PC-3 (cell line): ENCODE results near the gene CFD. TPM values are rescaled to one million over a fixed set of nuclear protein-coding genes. Genes with fewer than 3 reads are reported as not detected.
A peak's percentile ranks its signal among the peaks of the same experiment; 100 is the strongest.

Experiments used
- ATAC-seq: fragments of 200-7000 bp; cut with Tn5 transposase; 2 replicates; pipeline ENCODE4 v1.9.1; 2020; ENCODE audit warnings: mild to moderate bottlenecking, moderate library complexity
- BruUV-seq: library from RNA; stranded (reverse); fragments of 400-500 nt; replicated peaks from 2 replicates; lab custom pipeline; 2021; lab: Mats Ljungman, UMichigan
- CTCF ChIA-PET: fragments of 300-600 bp; sonication (Branson Sonifier 250); formaldehyde crosslinking; loops from one replicate; lab custom pipeline; 2022; ENCODE audit warnings: antibody characterized with exemption; lab: Charles Lee
- POLR2A ChIA-PET: fragments of 300-600 bp; sonication (Branson Sonifier 250); formaldehyde crosslinking; loops from one replicate; lab custom pipeline; 2022; ENCODE audit warnings: antibody characterized with exemption; ENCODE audit not compliant: unreplicated experiment; lab: Charles Lee
- DNase-seq: peaks from one replicate; pipeline ENCODE4 v3.0.0-alpha.2; 2015
- H2AFZ ChIP-seq: fragments of 300-600 bp; sonication (generic); 2 replicates; pipeline ENCODE4 v1.6.0; 2016; ENCODE audit warnings: antibody characterized with exemption, low read length
- H3F3A ChIP-seq: fragments of 300-600 bp; sonication (generic); one replicate; pipeline ENCODE4 v1.6.0; 2017; ENCODE audit warnings: antibody characterized with exemption, low read length, control low read depth, mild to moderate bottlenecking; ENCODE audit not compliant: unreplicated experiment
- H3K27ac ChIP-seq: fragments of 300-600 bp; sonication (generic); 2 replicates; pipeline ENCODE4 v1.5.1; 2016; ENCODE audit warnings: mild to moderate bottlenecking, low read length
- H3K27me3 ChIP-seq: fragments of 300-600 bp; sonication (generic); 2 replicates; pipeline ENCODE4 v1.6.1; 2016; ENCODE audit warnings: low read length, mixed read lengths
- H3K36me3 ChIP-seq: fragments of 300-600 bp; sonication (generic); 2 replicates; pipeline ENCODE4 v1.6.1; 2016; ENCODE audit warnings: low read depth, mixed run types, low read length, mixed read lengths
- H3K4me1 ChIP-seq: fragments of 300-600 bp; sonication (generic); 2 replicates; pipeline ENCODE4 v1.5.1; 2016; ENCODE audit warnings: low read length; ENCODE audit not compliant: insufficient read depth
- H3K4me2 ChIP-seq: fragments of 300-600 bp; sonication (generic); 2 replicates; pipeline ENCODE4 v1.6.0; 2016; ENCODE audit warnings: low read length
- H3K4me3 ChIP-seq: fragments of 300-600 bp; sonication (generic); 2 replicates; pipeline ENCODE4 v1.5.1; 2016; ENCODE audit warnings: mild to moderate bottlenecking, low read length, mixed read lengths
- H3K79me2 ChIP-seq: fragments of 300-600 bp; sonication (generic); 2 replicates; pipeline ENCODE4 v1.6.1; 2017; ENCODE audit warnings: low read length, mixed read lengths
- H3K9ac ChIP-seq: fragments of 300-600 bp; sonication (generic); 2 replicates; pipeline ENCODE4 v1.6.0; 2016; ENCODE audit warnings: mild to moderate bottlenecking, low read length
- H3K9me2 ChIP-seq: fragments of 300-600 bp; sonication (generic); replicated peaks from 2 replicates; pipeline ENCODE4 v1.6.1; 2016; ENCODE audit warnings: mixed run types, low read length, mixed read lengths
- H3K9me3 ChIP-seq: fragments of 300-600 bp; sonication (generic); 2 replicates; pipeline ENCODE4 v1.6.1; 2016; ENCODE audit warnings: low read length, mixed read lengths
- H4K20me1 ChIP-seq: fragments of 300-600 bp; sonication (generic); 2 replicates; pipeline ENCODE4 v1.6.1; 2016; ENCODE audit warnings: low read length, mixed read lengths
- CTCF ChIP-seq: fragments of 300-600 bp; sonication (generic); conservative IDR thresholded peaks from 2 replicates; pipeline ENCODE4 v1.5.1; 2017; ENCODE audit warnings: antibody characterized with exemption, low read depth, mild to moderate bottlenecking, low read length
- EZH2 ChIP-seq: fragments of 300-600 bp; sonication (generic); IDR thresholded peaks from one replicate; pipeline ENCODE4 v1.6.1; 2017; ENCODE audit warnings: antibody characterized with exemption, mild to moderate bottlenecking, low read length; ENCODE audit not compliant: unreplicated experiment
- EZH2phosphoT487 ChIP-seq: fragments of 300-600 bp; sonication (generic); IDR thresholded peaks from 2 replicates; pipeline ENCODE4 v1.6.1; 2018; ENCODE audit warnings: mild to moderate bottlenecking, antibody characterized with exemption, low read length, borderline replicate concordance
- intact Hi-C: fragments of 100-400 bp; cut with micrococcal nuclease; formaldehyde crosslinking; loops from 2 replicates; pipeline ENCODE4 v1.9.0; 2023
- total RNA-seq: library from RNA; depleted of rRNA; stranded (reverse); fragments of >200 nt; gene quantifications from 2 replicates; pipeline ENCODE4 v1.2.3, GENCODE V29; 2014

CFD gene
- total RNA-seq, 1 experiment from 2014 or later = 22.4 TPM

- ATAC-seq (no peak), DNase-seq (no peak)
- no peak overlapping the region for H3K27ac ChIP-seq
- no peaks in the 10 kb centered on the region for H3F3A ChIP-seq
- no peak overlapping the region for H2AFZ ChIP-seq
- no peak overlapping the region for H3K4me2 ChIP-seq
- H3K9me2 ChIP-seq = no peaks in the 10 kb centered on the region
- no peaks in the 10 kb centered on the region for H4K20me1 ChIP-seq
- TF ChIP-seq EZH2 (no peak), CTCF (no peak), EZH2phosphoT487 (no peak)
- no peaks in the 10 kb centered on the region for H3K27me3 ChIP-seq
- no peaks in the 10 kb centered on the region for H3K9me3 ChIP-seq
- H3K4me1 ChIP-seq = peaks cover 9% of the 10 kb centered on the region; the same call in 1 of the 2 replicates
- no peaks in the 10 kb centered on the region for H3K79me2 ChIP-seq
- peaks cover 5% of the 10 kb centered on the region; the same call in 1 of the 2 replicates for H3K36me3 ChIP-seq
- ChIA-PET POLR2A (no interaction called here), CTCF (interaction anchor here (0.7 kb wide), 1 partner anchor 120 kb away, joined by 4 read pairs; no protein-coding TSS in a partner anchor)
- intact Hi-C loops = no loop called here
- no peak overlapping the region for H3K9ac ChIP-seq
- no TSS peak for BruUV-seq
- no peak overlapping the region for H3K4me3 ChIP-seq
Observed at GRCh38 chr19:882871-883497, 23.5 kb downstream of the CFD start.

GRCh38 chr19:883661-884211, 24.3 kb downstream of the CFD start:
- peaks cover 9% of the 10 kb centered on the region; the same call in 1 of the 2 replicates for H3K4me1 ChIP-seq
- TF ChIP-seq CTCF = peak; percentile 67
- peak; percentile 84 for TF ChIP-seq EZH2phosphoT487
- TF ChIP-seq EZH2 = no peak
- peaks cover 5% of the 10 kb centered on the region; the same call in 1 of the 2 replicates for H3K36me3 ChIP-seq
- no peaks in the 10 kb centered on the region for H3K79me2 ChIP-seq
- H3K4me2 ChIP-seq = no peak overlapping the region
- intact Hi-C loops = no loop called here
- no peaks in the 10 kb centered on the region for H3K27me3 ChIP-seq
- ATAC-seq = peak; percentile 98
- peak overlapping the region; percentile 48 for H3K27ac ChIP-seq
- DNase-seq = peak; percentile 91
- no peak overlapping the region for H2AFZ ChIP-seq
- no peaks in the 10 kb centered on the region for H4K20me1 ChIP-seq
- H3F3A ChIP-seq = no peaks in the 10 kb centered on the region
- POLR2A ChIA-PET = no interaction called here
- CTCF ChIA-PET = interaction anchor here (0.7 kb wide), 1 partner anchor 119 kb away, joined by 4 read pairs; no protein-coding TSS in a partner anchor
- no TSS peak for BruUV-seq
- no peak overlapping the region for H3K9ac ChIP-seq
- H3K9me2 ChIP-seq = no peaks in the 10 kb centered on the region
- H3K4me3 ChIP-seq = no peak overlapping the region
- no peaks in the 10 kb centered on the region for H3K9me3 ChIP-seq
